Activated CD8-positive, alpha-beta memory T cell treated with anti-CD3 and anti-CD28 coated beads, Interleukin-2, amount 50 U/mL, for 1 hour (primary cell): ENCODE measurements around the gene BOLL.
"Not testable (repeated sequence)": the region's sequence is repeated elsewhere in the genome, so short reads cannot be mapped to it uniquely, and the experiment has no call there.

Source experiments
- DNase-seq: peaks from one replicate; pipeline ENCODE4 v3.0.0-alpha.2; 2020; ENCODE audit errors: extremely low read depth

BOLL gene

DNA sequence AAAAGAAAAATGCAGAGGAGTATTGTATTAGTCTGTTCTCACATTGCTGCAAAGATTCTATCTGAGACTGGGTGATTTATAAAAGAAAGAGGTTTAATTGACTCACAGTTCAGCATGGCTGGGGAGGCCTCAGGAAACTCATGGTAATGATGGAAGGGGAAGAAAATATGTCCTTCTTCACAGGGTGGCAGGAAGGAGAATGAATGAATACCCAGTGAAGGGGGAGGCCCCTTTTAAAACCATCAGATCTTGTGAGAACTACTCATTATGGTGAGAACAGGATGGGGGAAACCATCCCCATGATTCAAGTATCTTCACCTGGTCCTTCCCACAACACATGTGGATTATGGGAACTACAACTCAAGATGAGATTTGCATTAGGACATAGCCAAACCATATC is 10.2 kb upstream of the BOLL start:
- no peak for DNase-seq

- DNase-seq = no peak
Measured at GRCh38 chr2:197793456-197793855, 8.3 kb upstream of the BOLL start.

- DNase-seq = no peak
Measured at GRCh38 chr2:197786010-197786877, 1.1 kb upstream of the BOLL start.

- no peak for DNase-seq
Measured at GRCh38 chr2:197782126-197782525, 3.0 kb downstream of the BOLL start.

- DNase-seq = no peak
Measured at GRCh38 chr2:197779261-197779660, 5.9 kb downstream of the BOLL start.

DNA sequence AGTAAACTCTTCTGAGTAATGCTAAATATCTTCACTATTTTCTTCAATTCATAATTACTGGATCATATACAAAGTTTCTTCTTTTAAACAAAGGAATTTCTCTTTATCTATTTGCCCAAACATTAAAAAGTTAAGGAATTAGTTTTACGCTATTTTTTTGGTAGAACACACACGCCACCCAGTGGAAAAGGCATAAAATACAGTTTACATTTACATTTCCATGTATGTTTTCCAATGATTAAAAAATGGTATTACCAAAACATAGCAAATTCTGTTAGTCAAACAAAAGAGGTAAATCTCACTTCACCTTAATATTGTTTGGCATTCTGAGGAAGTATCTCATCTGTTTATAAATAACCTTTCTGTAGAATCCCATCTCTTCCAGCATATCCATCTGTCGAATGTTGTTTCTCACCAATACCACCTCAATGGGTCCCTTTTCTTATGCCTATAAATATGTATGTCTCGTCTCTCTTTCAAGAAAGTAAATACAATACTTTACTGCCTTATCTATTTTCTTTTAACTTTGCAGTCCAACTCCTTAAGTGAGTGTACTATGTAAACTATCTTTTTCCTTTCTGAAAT is 7.2 kb downstream of the BOLL start:
- DNase-seq = no peak

DNA sequence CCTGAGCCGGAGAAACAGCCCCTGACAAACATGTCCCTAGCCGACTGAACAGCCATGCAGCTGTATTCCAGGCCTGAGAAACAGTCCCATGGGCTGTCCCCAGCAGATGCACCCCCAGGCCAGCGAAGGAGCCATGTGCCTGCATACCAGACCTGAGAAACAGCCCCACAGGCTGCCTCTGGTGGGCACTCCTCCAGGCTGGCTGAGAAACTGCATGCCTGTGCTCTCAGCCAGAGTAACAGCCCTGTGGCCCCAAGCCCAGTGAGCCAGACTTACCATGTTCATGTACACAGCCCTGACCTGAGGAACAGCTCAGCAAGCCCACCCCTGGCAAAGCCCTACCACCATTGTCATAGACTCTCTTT is 24.8 kb downstream of the BOLL start:
- no peak for DNase-seq

DNA sequence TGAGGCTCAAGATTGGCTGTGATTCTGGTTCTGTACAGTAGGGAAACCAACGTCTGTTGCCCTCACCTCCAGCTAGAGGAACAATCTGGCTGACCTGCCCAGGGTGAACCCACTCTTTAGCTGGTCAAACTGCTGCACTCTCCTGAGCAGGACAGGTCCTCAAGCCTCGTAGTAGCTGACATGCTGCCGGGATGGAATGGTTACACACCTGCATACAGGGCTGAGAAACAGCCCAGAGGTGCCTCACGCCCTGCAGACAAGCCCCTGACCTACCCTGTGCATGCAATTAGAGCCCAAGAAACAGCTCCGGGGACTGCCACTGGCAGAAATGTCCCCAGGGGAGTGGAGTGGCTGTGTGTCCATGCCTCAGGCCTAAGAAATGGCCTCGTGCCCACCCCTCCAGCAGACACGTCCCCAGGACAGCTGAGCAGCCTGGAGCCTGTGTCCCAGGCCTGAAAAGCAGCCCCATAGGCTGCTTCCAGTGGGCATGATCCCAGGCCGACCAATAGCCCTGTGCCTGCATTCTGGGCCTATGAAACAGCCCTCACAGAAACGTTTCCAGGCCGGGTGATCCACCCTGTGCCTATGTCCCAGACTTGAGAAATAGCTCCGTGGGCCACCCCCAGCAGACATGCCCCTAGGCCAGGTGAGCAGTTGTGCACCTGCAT is 25.4 kb downstream of the BOLL start:
- DNase-seq = no peak

DNA sequence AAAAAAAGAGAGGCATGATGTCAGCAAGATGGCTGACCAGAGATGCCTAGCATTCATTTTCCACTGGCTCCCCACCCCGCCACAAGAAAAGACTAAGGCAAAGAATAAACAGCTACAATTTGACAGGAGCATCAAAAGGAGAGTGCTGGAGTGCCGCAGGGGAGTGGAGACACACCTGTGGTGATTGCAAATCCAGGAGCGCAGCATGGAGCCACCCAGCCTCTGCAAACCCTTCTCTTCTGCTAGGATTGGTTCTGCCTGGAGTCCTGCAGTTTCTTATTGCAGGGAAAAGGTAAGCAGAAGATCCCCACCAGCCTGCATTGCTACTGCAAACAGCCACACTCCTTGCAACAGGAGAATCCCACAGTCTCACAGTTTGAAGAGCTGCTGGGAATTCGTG is 26.1 kb downstream of the BOLL start:
- DNase-seq = no peak

DNA sequence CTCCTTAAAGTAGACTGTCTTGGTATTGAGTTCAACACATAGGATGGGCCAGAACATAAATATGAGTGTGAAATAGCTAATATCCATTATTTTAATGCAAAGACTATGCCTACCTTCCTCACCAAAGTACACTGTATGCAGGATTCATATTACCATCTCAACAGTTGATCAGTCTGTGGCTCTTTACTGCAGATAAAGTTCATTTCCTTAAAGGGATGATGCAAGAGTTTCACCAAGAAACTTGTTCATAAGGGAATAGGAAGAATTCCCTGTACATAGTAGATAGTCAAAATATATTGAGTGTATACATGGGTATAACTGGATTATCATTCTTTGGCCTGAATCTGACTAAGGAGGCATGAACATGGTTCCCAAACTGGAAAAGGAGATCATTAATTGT is 44.9 kb downstream of the BOLL start:
- DNase-seq = no peak

DNA sequence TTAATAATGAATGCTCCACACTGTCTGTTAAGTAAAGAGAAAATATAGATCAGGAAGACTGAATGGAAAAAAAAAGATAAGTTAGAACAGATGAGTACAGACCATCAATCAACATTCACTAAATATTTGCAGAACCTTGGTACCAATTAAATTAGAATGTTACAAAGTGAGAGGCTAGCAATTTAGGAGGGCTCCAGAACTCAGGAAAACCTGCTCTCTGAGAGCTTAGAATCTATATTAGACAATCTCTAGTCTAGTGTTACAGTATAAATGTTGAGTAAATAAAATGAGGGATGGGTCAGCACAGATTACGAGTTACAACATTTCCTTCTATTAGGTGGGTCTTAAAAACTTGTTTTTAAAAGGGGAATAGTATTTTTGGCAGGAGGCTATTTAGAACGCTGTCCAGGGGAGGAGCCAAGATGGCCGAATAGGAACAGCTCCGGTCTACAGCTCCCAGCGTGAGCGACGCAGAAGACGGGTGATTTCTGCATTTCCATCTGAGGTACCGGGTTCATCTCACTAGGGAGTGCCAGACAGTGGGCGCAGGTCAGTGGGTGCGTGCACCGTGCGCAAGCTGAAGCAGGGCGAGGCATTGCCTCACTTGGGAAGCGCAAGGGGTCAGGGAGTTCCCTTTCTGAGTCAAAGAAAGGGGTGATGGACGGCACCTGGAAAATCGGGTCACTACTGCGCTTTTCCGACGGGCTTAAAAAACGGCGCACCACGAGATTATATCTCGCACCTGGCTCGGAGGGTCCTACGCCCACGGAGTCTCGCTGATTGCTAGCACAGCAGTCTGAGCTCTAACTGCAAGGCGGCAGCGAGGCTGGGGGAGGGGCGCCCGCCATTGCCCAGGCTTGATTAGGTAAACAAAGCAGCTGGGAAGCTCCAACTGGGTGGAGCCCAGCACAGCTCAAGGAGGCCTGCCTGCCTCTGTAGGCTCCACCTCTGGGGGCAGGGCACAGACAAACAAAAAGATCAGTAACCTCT is 56.3 kb downstream of the BOLL start:
- not testable (repeated sequence) for DNase-seq

- DNase-seq = no peak
Measured at GRCh38 chr2:197727011-197727410, 58.1 kb downstream of the BOLL start.

DNA sequence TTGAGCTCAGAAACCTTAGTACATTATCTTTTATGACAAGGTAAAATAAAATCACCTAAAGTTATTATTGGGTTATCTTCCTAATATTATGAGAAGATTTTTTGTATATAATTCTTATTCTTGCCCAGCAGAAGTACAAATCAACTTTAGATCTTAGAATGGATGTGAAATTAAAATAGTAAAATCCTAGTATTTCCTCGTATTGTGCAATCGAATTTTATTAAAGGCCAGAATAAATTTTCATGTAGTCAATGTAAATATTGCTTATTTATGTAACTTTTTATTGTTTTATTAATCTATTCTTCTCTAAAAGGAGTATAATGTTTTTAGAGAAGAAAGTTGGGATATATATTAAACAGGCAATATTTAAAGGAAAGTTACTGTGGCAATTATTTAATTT is 67.3 kb downstream of the BOLL start:
- no peak for DNase-seq

DNA sequence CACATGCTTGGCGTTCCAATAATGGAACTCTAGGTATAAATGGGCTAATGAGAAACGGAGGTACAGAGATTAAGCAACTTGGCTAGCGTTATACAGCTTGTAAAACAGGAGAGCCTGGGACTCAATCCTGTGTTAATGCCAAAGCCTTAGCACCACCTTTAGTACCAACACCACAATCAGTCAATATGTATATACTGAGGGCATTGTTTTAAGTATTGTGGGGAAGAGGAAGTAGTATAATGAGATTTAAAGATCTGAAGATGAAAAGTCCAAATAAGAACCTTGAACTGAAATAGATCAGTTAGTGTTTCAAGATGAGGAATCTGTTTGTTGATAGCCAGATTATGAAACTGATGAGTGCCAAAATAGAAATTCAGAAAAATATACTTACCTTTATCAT is 71.8 kb downstream of the BOLL start:
- no peak for DNase-seq

GRCh38 chr2:197711578-197711977 is 73.5 kb downstream of the BOLL start:
- no peak for DNase-seq

DNA sequence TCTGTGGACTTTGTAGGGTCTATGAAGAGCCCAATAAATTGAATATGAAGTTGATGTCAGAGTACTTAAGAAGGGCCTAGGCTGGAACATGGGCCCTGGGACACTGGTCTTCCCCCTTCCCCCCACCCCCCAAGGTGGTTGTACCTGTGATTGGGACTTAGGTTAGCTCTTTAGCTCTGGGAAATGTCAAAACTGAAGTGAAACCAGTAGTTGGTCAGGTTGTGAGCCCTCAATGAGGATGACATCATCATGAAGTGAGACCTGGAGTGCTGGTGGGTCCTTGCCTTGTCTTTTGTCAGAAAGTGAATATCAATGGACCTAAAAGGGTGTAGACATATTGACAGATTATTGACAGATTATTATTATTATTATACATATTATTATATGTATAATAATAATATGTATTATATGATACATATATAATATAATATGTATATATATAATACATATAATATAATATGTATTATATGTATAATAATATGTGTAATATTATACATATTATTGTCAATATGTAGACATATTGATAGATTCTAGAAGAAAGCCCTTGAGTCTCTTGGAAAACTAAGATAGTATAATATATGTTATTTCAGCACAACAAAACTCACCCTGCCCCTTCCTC is 74.6 kb downstream of the BOLL start:
- DNase-seq = no peak

GRCh38 chr2:197709140-197709539 is 76.0 kb downstream of the BOLL start:
- DNase-seq = not testable (repeated sequence)

DNA sequence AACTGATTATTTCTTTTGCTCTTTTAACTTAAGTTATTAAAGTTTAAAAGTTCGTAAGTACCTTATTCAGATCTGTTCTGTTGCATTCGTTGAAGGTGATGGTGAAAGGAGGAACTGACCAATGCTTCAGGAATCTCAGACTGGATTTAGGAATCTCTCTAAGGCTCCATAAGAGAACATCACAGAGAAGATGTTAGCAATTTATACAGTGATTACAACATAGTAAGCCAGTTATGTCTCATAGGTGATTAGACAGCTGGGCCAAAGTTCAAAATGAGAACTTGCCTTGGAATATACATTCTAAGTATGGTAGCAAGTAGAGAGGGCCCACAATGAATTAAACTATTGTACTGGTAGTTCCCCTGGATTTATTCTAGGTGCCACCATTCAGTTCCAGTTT is 76.8 kb downstream of the BOLL start:
- no peak for DNase-seq

GRCh38 chr2:197707316-197708213 is 77.6 kb downstream of the BOLL start:
- DNase-seq = no peak

DNA sequence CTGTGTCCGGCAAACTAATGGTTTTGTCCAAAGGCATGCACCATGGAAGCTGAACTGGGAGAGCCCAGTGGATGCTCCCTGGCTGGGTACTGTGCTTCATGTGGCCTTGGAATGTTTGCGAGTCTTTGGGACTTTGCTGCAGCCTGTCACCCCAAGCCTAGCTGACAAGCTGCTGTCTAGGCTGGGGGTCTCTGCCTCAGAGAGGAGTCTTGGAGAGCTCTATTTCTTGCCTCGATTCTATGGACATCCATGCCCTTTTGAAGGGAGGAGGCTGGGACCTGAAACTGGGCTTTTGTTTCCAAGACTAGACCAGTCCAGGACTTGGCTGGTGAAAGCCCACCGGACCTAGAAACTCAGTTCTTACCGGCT is 78.3 kb downstream of the BOLL start:
- no peak for DNase-seq
